ENCODE data around the gene CACNA1A. TPM values are rescaled to one million over a fixed set of nuclear protein-coding genes. Genes with fewer than 3 reads are reported as not detected.
"Not testable (repeated sequence)": the region's sequence is repeated elsewhere in the genome, so short reads cannot be mapped to it uniquely, and the experiment has no call there.

Gene CACNA1A
- total RNA-seq, 1 donor from 2014 or later = 0.47 TPM

DNA sequence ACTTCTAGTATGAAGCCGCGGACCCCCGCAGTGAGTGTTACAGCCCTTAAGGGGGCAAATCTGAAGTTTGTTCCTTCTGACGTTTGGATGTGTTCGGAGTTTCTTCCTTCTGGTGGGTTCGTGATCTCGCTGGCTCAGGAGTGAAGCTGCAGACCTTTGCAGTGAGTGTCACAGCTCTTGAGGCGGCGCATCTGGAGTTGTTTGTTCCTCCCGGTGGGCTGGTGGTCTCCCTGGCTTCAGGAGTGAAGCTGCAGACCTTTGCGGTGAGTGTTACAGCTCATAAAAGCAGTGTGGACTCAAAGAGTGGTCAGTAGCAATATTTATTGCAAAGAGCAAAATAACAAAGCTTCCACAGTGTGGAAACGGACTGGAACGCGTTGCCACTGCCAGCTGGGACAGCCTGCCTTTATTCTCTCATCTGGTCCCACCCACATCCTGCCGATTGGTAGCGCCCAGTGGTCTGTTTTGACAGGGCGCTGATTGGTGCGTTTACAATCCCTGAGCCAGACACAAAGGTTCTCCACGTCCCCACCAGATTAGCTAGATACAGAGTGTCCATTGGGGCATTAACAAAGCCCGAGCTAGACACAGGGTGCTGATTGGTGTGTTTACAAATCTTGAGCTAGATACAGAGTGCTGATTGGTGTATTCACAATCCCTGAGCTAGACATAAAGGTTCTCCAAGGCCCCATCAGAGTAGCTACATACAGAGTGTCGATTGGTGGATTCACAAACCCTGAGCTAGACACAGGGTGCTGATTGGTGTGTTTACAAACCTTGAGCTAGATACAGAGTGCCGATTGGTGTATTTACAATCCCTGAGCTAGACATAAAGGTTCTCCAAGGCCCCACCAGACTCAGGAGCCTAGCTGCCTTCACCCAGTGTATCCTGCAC is 320.3 kb downstream of the CACNA1A start:
- H3K4me1 Mint-ChIP-seq (ENCODE audit: low read depth) = peaks cover 27% of the 10 kb centered on the region

DNA sequence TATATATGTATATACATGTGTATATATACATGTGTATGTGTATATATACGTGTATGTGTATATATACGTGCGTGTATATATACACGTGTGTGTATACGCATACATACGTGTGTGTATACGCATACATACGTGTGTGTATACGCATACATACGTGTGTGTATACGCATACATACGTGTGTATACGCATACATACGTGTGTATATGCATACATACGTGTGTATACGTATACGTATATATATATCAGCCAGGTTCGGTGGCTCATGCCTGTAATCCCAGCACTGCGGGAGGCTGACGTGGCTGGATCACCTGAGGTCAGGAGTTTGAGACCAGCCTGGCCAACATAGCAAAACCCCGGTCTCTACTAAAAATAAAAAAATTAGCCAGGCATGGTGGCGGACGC is 321.4 kb downstream of the CACNA1A start:
- peaks cover 35% of the 10 kb centered on the region for H3K4me1 Mint-ChIP-seq (ENCODE audit: low read depth)
- H3K27me3 Mint-ChIP-seq (ENCODE audit: insufficient read depth); DNase-seq (ENCODE audit: low spot score); H3K4me3 Mint-ChIP-seq; H3K9me3 Mint-ChIP-seq; intact Hi-C loops (cut with micrococcal nuclease); H3K27ac Mint-ChIP-seq; H3K36me3 Mint-ChIP-seq (ENCODE audit: low read depth): not testable (repeated sequence)

More for the DNA sequence above, 320.3 kb downstream of the CACNA1A start:
- intact Hi-C loops (cut with micrococcal nuclease); H3K9me3 Mint-ChIP-seq; H3K36me3 Mint-ChIP-seq (ENCODE audit: low read depth); H3K27me3 Mint-ChIP-seq (ENCODE audit: insufficient read depth); DNase-seq (ENCODE audit: low spot score); H3K4me3 Mint-ChIP-seq: not testable (repeated sequence)
- peak overlapping the region; percentile 34 for H3K27ac Mint-ChIP-seq

DNA sequence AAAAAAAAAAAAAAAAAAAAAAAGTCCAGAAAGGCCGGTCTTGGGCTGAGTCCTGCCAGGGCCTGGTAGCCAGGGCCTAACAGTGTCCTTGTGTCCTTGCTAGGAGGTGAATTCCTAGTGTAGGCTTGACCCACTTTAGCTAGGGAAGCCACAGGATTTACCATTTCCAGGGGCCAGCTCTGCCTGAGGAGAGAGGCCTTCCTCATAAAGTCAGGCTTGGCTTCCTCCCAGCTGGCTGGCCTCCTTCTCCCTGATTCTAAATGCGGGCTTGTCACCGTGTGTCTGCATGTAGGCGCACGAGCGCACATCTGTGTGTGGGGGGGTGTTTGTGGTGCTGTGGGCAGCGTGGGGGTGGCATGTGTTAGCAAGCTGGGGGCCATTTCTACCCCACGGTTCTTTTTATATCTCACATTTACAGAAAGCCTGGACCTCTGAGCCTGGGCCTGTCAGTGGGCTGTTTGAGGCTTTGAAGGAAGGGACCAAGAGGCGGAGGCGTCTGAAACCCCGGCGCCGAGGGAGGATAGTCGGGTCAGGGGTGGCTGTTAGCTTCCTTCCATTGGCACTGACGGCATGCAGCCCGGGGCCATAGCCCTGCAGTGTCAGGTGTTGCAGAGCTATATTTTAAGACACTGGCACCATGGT is 324.4 kb downstream of the CACNA1A start:
- Mint-ChIP-seq H3K4me3 (peak overlapping the region; percentile 51), H3K9me3 (no peaks in the 10 kb centered on the region), H3K4me1 (ENCODE audit: low read depth) (peaks cover 18% of the 10 kb centered on the region), H3K27ac (peak overlapping the region; percentile 71), H3K27me3 (ENCODE audit: insufficient read depth) (no peaks in the 10 kb centered on the region), H3K36me3 (ENCODE audit: low read depth) (no peaks in the 10 kb centered on the region)
- intact Hi-C loops (cut with micrococcal nuclease) = loop anchor here (2.0 kb wide), 1 partner anchor 15 kb away; no protein-coding TSS in a partner anchor
- DNase-seq (ENCODE audit: low spot score) = no peak

DNA sequence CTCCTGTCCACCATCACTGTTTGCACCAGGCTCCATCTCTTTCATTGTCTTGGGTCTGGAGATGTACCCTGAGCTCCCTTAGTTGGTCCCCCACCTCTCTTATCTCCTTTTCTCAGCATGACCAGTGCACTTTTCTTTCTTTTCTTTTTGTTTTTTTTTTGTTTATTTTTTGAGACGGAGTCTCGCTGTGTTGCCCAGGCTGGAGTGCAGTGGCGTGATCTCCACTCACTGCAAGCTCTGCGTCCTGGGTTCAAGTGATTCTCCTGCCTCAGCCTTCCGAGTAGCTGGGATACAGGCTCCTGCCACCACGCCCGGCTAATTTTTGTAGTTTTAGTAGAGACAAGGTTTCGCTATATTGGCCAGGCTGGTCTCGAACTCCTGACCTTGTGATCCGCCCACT is 328.0 kb downstream of the CACNA1A start:
- H3K27me3 Mint-ChIP-seq (ENCODE audit: insufficient read depth); H3K27ac Mint-ChIP-seq; intact Hi-C loops (cut with micrococcal nuclease); H3K36me3 Mint-ChIP-seq (ENCODE audit: low read depth); DNase-seq (ENCODE audit: low spot score); H3K9me3 Mint-ChIP-seq; H3K4me3 Mint-ChIP-seq: not testable (repeated sequence)
- H3K4me1 Mint-ChIP-seq (ENCODE audit: low read depth) = peaks cover 20% of the 10 kb centered on the region

DNA sequence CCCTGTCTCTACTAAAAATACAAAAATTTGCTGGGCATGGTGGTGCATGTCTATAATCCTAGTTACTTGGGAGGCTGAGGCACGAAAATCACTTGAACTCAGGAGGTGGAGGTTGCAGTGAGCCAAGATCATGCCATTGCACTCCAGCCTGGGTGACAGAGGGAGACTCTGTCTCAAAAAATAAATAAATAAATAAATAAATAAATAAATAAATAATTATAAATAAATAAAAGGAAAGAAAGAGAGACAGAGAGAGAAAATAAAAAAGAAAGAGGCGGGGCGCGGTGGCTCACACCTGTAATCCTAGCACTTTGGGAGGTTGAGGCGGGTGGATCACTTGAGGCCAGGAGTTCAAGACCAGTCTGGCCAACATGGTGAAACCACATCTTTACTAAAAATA is 328.7 kb downstream of the CACNA1A start:
- H3K4me1 Mint-ChIP-seq (ENCODE audit: low read depth) = peaks cover 28% of the 10 kb centered on the region
- intact Hi-C loops (cut with micrococcal nuclease); H3K27ac Mint-ChIP-seq; DNase-seq (ENCODE audit: low spot score); H3K36me3 Mint-ChIP-seq (ENCODE audit: low read depth); H3K9me3 Mint-ChIP-seq; H3K4me3 Mint-ChIP-seq; H3K27me3 Mint-ChIP-seq (ENCODE audit: insufficient read depth): not testable (repeated sequence)

DNA sequence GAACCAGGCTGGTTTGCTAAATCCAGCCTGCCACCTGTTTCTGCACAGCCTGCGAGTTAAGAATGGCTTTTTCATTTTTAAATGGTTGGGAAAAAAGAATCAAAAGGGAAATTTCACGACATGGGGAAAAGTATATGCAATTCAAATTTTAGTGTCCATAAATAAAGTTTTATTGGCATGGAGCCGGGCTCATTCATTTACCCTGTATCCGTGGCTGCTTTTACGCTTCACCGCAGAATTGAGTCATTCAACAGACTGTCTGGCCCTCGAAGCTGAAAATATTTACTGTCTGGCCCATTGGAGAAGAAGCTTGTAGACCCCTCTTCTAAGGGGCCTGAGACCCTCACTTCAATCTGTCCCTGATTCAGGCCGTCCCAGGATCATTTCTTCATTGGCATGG is 329.9 kb downstream of the CACNA1A start:
- no peak for DNase-seq (ENCODE audit: low spot score)
- Mint-ChIP-seq H3K9me3 (no peaks in the 10 kb centered on the region), H3K27me3 (ENCODE audit: insufficient read depth) (no peaks in the 10 kb centered on the region), H3K27ac (no peak overlapping the region), H3K4me1 (ENCODE audit: low read depth) (peaks cover 32% of the 10 kb centered on the region), H3K36me3 (ENCODE audit: low read depth) (peaks cover 8% of the 10 kb centered on the region), H3K4me3 (no peak overlapping the region)
- intact Hi-C loops (cut with micrococcal nuclease) = no loop called here

DNA sequence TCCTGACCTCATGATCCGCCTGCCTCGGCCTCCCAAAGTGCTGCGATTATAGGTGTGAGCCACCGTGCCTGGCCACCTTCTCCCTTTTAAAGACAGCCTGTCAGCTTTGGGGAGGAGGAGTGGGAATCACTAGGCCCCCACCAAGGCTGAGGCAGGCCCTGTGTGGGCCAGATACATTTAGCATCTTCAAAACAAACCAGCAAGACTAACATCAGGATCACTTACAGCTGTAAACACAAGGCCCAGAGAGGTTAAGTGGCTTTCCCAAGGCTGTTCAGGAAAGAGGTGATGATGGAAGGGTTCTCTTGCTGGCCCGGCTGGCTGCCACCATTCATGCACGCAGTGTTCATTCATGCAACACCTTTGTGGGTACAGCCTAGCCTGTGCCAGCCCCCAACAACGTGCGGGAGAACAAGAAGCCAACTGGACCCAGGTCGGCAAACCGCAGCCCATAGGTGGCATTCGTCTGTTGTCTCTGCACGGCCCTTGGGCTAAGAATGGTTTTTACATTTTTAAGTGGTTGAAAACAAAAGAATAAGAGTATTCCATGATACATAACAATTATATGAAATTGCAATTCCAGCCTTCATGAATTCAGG is 333.0 kb downstream of the CACNA1A start:
- intact Hi-C loops (cut with micrococcal nuclease) = loop anchor here (2.0 kb wide), 1 partner anchor 18 kb away; no protein-coding TSS in a partner anchor
- Mint-ChIP-seq H3K27me3 (ENCODE audit: insufficient read depth) (no peaks in the 10 kb centered on the region), H3K27ac (peak overlapping the region; percentile 95), H3K36me3 (ENCODE audit: low read depth) (peaks cover 8% of the 10 kb centered on the region), H3K4me3 (peak overlapping the region; percentile 82), H3K9me3 (no peaks in the 10 kb centered on the region), H3K4me1 (ENCODE audit: low read depth) (peaks cover 46% of the 10 kb centered on the region)
- DNase-seq (ENCODE audit: low spot score) = no peak

DNA sequence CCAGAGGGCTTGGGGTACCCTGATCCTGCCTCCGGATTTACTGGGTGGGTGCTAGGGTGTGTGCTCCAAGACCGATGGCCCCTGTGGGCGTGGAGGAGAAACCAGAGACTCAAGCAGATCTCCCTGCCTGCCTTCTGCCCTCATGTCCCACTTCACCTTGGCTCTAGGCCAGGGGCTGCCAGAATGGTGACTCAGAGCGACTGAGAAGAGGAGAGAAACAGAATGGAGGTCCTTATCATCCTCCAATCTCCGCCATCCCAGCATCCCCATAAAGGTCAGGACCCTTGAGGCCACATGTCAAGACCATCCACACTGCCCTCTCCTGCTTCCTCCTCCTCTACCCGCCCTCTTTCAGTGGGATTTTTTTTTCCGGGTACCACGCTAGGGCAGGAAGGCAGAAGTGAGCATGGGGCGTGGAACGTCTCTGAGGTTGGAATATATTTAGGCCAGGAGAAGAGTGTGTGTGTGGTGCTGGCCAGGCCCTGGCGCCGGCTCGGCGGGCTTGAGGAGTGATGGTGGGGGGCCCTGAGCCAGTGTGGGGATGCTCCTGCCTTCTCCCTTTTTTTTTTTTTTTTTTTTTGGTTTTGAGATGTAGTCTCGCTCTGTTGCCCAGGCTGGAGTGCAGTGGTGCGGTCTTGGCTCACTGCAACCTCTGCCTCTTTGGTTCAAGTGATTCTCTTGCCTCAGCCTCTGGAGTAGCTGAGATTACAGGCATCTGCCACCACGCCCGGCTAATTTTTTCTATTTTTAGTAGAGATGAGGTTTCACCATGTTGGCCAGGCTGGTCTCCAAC is 333.7 kb downstream of the CACNA1A start:
- Mint-ChIP-seq H3K4me1 (ENCODE audit: low read depth) (peaks cover 51% of the 10 kb centered on the region), H3K4me3 (peak overlapping the region; percentile 82), H3K36me3 (ENCODE audit: low read depth) (peaks cover 8% of the 10 kb centered on the region), H3K27me3 (ENCODE audit: insufficient read depth) (no peaks in the 10 kb centered on the region), H3K27ac (peak overlapping the region; percentile 95), H3K9me3 (no peaks in the 10 kb centered on the region)
- intact Hi-C loops (cut with micrococcal nuclease) = loop anchor here (2.0 kb wide), 1 partner anchor 18 kb away; no protein-coding TSS in a partner anchor
- DNase-seq (ENCODE audit: low spot score) = no peak

DNA sequence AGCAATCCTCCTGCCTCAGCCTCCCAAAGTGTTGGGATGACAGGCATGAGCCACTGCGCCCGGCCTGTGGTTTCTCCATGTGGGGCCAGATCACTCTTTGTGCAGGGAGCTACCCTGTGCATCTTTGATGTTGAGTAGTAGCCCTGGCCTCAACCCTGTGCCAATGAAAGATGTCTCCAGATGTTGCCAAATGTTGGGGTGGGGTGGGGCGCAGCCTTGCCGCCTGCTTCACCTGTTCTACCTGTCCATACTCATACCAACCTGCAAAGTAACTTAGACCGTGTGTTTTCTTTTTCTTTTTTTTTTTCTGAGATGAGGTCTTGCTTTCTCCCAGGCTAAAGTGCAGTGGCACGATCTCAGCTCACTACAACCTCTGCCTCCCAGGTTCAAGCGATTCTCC is 335.1 kb downstream of the CACNA1A start:
- H3K4me3 Mint-ChIP-seq = peak overlapping the region; percentile 66
- H3K36me3 Mint-ChIP-seq (ENCODE audit: low read depth) = peaks cover 8% of the 10 kb centered on the region
- peak overlapping the region; percentile 74 for H3K27ac Mint-ChIP-seq

DNA sequence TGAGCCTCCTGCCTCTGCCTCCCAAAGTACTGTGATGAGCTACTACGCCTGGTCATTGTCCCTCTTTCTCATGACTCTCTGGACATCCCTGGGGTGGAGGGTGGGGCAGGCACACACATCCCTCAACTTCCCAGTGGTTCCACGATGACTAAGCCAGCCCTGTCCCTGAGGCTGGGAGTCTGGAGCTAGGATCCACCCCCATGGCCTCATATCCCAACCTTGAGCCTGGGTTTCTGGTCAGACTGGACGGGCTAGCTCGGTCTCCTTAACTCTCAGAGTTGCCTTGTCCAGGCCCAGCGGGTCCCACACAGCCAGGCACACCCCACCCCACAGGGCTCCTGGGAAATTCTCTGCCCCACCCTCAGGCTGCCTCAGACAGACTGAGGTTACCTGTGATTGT is 336.5 kb downstream of the CACNA1A start:
- H3K36me3 Mint-ChIP-seq (ENCODE audit: low read depth) = peaks cover 8% of the 10 kb centered on the region
- intact Hi-C loops (cut with micrococcal nuclease) = loop anchor here (5.0 kb wide), 1 partner anchor 563 kb away; no protein-coding TSS in a partner anchor
- no peak for DNase-seq (ENCODE audit: low spot score)
- H3K4me1 Mint-ChIP-seq (ENCODE audit: low read depth) = peaks cover 72% of the 10 kb centered on the region
- H3K27ac Mint-ChIP-seq = peak overlapping the region; percentile 96
- H3K27me3 Mint-ChIP-seq (ENCODE audit: insufficient read depth) = no peaks in the 10 kb centered on the region
- peak overlapping the region; percentile 6 for H3K4me3 Mint-ChIP-seq
- H3K9me3 Mint-ChIP-seq = no peaks in the 10 kb centered on the region

More for the DNA sequence above, 335.1 kb downstream of the CACNA1A start:
- Mint-ChIP-seq H3K4me1 (ENCODE audit: low read depth) (peaks cover 62% of the 10 kb centered on the region), H3K9me3 (no peaks in the 10 kb centered on the region), H3K27me3 (ENCODE audit: insufficient read depth) (no peaks in the 10 kb centered on the region)
- DNase-seq (ENCODE audit: low spot score) = no peak
- intact Hi-C loops (cut with micrococcal nuclease) = no loop called here

DNA sequence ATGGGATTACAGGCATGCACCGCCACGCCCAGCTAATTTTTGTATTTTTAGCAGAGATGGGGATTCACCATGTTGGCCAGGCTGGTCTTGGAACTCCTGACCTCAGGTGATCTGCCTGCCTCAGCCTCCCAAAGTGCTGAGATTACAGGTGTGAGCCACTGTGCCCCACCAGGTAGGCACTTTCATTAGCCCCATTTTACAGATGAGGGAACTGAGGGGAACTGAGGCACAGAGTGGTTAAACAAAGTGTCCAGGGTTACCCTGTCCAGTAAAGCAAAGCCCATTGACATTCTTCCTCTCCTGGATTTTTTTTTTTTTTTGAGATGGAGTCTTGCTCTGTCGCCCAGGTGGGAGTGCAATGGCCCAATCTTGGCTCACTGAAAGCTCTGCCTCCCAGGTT is 340.1 kb downstream of the CACNA1A start:
- H3K27me3 Mint-ChIP-seq (ENCODE audit: insufficient read depth); DNase-seq (ENCODE audit: low spot score); H3K9me3 Mint-ChIP-seq; H3K36me3 Mint-ChIP-seq (ENCODE audit: low read depth): not testable (repeated sequence)
- Mint-ChIP-seq H3K4me1 (ENCODE audit: low read depth) (peaks cover 64% of the 10 kb centered on the region), H3K27ac (peak overlapping the region; percentile 44), H3K4me3 (peak overlapping the region; percentile 82)
- intact Hi-C loops (cut with micrococcal nuclease) = loop anchor here (2.0 to 5.0 kb wide), 3 partner anchors 13 to 566 kb away; no protein-coding TSS in a partner anchor
